ENCODE data around the gene ZNFX1. TPM values are rescaled to one million over a fixed set of nuclear protein-coding genes. Genes with fewer than 3 reads are reported as not detected.

The ZNFX1 gene
- total and polyA plus RNA-seq, 2 experiments from 2014 or later, result 10.0 to 13.9 TPM

DNA sequence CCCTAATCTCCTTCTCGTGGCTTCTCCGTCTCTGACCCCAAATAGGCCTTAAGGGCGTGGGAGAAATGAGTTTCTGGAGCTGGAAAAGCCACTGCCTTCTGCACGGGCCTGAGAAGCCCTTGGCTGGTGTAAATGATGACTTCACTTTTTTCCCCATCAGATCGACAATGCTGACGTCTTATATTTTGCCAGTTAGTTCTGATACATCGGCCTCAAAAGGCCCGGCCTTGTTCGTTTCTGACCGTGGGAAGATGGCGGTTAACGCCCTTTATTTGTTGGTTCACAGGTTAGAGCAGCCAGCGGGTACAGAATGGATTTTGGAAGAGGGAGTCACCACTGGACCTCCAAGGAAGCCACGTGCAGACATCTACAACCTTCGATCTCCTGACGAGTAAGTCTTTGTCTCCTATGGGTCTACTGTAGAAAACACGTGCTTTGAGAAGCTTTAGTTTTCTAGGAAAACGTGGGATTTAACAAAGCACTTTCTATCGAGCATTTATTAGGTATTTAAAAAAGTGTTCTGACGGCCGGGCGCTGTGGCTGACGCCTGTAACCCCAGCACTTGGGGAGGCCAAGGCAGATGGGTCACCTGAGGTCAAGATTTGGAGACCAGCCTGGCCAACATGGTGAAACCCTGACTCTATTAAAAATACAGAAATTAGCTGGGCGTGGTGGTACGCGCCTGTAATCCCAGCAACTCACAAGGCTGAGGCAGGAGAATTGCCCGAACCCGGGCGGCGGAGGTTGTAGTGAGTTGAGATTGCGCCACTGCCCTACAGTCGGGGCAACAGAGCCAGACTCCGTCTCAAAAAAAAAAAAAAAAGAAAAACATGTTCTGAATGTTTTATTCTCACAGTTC, 1.2 kb upstream of the ZNFX1 start:
- 3% methylated on average over 33 of the region's 33 CpGs for WGBS (ENCODE audit: low lambda C conversion rate, missing lambda C conversion rate)
- Histone ChIP-seq H3K79me2 (peaks cover 86% of the 10 kb centered on the region), H4K20me1 (ENCODE audit: insufficient read depth, poor library complexity, severe bottlenecking) (peaks cover 51% of the 10 kb centered on the region), H3K4me3 (peak overlapping the region; percentile 71), H3K27ac (peak overlapping the region; percentile 91), H3K4me2 (peak overlapping the region; percentile 88), H3K27me3 (no peaks in the 10 kb centered on the region), H3K4me1 (ENCODE audit: insufficient read depth) (peaks cover 48% of the 10 kb centered on the region), H3K9me2 (replicated peaks; ENCODE audit: insufficient read depth) (no peaks in the 10 kb centered on the region), H3K36me3 (replicated peaks; ENCODE audit: insufficient read depth, low read depth) (no peaks in the 10 kb centered on the region), H2AFZ (no peak overlapping the region), H3K9me3 (ENCODE audit: low read depth) (no peaks in the 10 kb centered on the region)
- TF ChIP-seq EZH2 (IDR thresholded peaks at IDR 0.05; ENCODE audit: borderline replicate concordance) (no peak), EZH2phosphoT487 (IDR thresholded peaks at IDR 0.05; ENCODE audit: low read depth, severe bottlenecking, unreplicated experiment) (no peak)
- TF ChIP-seq, protein P1, sequence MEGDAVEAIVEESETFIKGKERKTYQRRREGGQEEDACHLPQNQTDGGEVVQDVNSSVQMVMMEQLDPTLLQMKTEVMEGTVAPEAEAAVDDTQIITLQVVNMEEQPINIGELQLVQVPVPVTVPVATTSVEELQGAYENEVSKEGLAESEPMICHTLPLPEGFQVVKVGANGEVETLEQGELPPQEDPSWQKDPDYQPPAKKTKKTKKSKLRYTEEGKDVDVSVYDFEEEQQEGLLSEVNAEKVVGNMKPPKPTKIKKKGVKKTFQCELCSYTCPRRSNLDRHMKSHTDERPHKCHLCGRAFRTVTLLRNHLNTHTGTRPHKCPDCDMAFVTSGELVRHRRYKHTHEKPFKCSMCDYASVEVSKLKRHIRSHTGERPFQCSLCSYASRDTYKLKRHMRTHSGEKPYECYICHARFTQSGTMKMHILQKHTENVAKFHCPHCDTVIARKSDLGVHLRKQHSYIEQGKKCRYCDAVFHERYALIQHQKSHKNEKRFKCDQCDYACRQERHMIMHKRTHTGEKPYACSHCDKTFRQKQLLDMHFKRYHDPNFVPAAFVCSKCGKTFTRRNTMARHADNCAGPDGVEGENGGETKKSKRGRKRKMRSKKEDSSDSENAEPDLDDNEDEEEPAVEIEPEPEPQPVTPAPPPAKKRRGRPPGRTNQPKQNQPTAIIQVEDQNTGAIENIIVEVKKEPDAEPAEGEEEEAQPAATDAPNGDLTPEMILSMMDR (IDR thresholded peaks at IDR 0.05; ENCODE audit: poor library complexity), result no peak
- DNase-seq (ENCODE audit: low spot score), result peak; percentile 35

DNA sequence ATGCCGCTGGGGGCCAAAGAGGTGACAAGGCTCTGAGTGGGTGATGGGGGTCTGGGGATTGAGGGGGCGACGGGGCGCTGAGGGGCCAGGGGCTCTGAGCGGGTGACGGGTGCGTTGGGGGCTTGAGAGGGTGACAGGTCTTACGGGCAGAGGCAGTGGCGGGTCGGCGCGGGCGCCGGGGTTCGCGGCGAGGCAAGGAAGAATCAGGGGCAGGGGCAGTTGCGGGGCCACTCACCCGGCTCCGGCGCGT, 146 bp downstream of the ZNFX1 start:
- Histone ChIP-seq H3K9me2 (replicated peaks; ENCODE audit: insufficient read depth) (no peaks in the 10 kb centered on the region), H3K4me3 (peak overlapping the region; percentile 42), H3K79me2 (peaks cover 86% of the 10 kb centered on the region), H3K27me3 (no peaks in the 10 kb centered on the region), H3K4me1 (ENCODE audit: insufficient read depth) (peaks cover 36% of the 10 kb centered on the region), H3K36me3 (replicated peaks; ENCODE audit: insufficient read depth, low read depth) (no peaks in the 10 kb centered on the region), H3K27ac (peak overlapping the region; percentile 98), H4K20me1 (ENCODE audit: insufficient read depth, poor library complexity, severe bottlenecking) (peaks cover 38% of the 10 kb centered on the region), H2AFZ (peak overlapping the region; percentile 68), H3K9me3 (ENCODE audit: low read depth) (no peaks in the 10 kb centered on the region), H3K4me2 (peak overlapping the region; percentile 89)
- no peak for DNase-seq (ENCODE audit: low spot score)
- TF ChIP-seq EZH2 (IDR thresholded peaks at IDR 0.05; ENCODE audit: borderline replicate concordance) (no peak), EZH2phosphoT487 (IDR thresholded peaks at IDR 0.05; ENCODE audit: low read depth, severe bottlenecking, unreplicated experiment) (no peak)
- TF ChIP-seq, protein P1 (IDR thresholded peaks at IDR 0.05; ENCODE audit: poor library complexity), result no peak
- 0% methylated on average over 7 of the region's 22 CpGs for WGBS (ENCODE audit: low lambda C conversion rate, missing lambda C conversion rate)

DNA sequence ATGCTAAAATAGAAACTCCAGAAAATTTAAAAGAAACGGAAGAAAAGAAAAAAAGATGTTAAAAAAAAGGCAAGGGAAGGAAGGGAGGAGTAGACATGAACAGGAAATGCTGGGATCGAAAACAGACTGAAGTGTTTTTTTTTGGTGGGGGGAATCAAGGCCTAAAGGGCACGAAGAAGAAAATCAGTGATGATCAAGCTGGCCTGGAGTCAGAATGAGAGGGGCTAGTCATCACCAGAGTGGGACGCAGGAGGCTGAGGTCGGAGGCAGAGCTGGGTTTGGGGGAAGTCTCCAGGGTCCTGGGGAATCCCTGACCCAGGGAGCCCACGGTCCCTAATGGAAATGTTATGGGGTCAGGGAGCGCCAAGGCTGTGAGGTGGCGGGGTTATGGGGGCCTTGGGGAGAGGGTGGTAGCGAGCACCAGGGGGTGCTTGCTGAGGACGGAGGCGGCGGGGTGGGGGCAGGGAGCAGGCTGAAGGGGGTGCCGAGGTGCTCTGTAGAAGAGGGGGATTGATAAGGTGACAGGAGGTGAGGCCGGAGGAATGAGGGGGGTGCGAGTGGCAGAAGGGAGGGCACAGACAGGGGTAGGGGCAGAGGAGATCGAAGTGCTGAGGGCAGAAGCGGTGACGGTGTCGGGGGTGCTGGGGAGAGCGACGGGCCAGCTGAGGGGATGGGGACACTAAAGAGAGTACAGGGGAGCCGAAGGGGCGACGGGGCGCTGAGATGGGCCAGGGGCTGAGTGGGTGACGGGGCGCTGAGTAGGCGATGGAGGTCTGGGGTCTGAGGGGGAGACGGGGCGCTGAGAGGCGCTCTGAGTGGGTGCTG, 684 bp downstream of the ZNFX1 start:
- Histone ChIP-seq H3K4me3 (peak overlapping the region; percentile 42), H3K36me3 (replicated peaks; ENCODE audit: insufficient read depth, low read depth) (no peaks in the 10 kb centered on the region), H2AFZ (peak overlapping the region; percentile 68), H3K9me2 (replicated peaks; ENCODE audit: insufficient read depth) (no peaks in the 10 kb centered on the region), H3K9me3 (ENCODE audit: low read depth) (no peaks in the 10 kb centered on the region), H3K27ac (peak overlapping the region; percentile 98), H3K4me2 (peak overlapping the region; percentile 89), H4K20me1 (ENCODE audit: insufficient read depth, poor library complexity, severe bottlenecking) (peaks cover 33% of the 10 kb centered on the region), H3K4me1 (ENCODE audit: insufficient read depth) (peaks cover 30% of the 10 kb centered on the region), H3K27me3 (no peaks in the 10 kb centered on the region), H3K79me2 (peaks cover 86% of the 10 kb centered on the region)
- 9% methylated on average over 12 of the region's 31 CpGs for WGBS (ENCODE audit: low lambda C conversion rate, missing lambda C conversion rate)
- peak; percentile 33 for DNase-seq (ENCODE audit: low spot score)
- TF ChIP-seq EZH2phosphoT487 (IDR thresholded peaks at IDR 0.05; ENCODE audit: low read depth, severe bottlenecking, unreplicated experiment) (no peak), EZH2 (IDR thresholded peaks at IDR 0.05; ENCODE audit: borderline replicate concordance) (no peak)
- TF ChIP-seq, protein P1 (IDR thresholded peaks at IDR 0.05; ENCODE audit: poor library complexity), result no peak
